Ectodermal cell (in vitro differentiated cells): ENCODE measurements around the gene PRMT1.

Source experiments
- H3K27ac ChIP-seq: 2 replicates; pipeline ENCODE4 v1.7.0; 2013; ENCODE audit warnings: mild to moderate bottlenecking, low read depth, low read length; ENCODE audit not compliant: insufficient read depth, poor library complexity, severe bottlenecking
- H3K27me3 ChIP-seq: 2 replicates; pipeline ENCODE4 v1.7.0; 2013; ENCODE audit warnings: mild to moderate bottlenecking, low read length; ENCODE audit not compliant: insufficient read depth, control insufficient read depth, poor library complexity, severe bottlenecking
- H3K36me3 ChIP-seq: one replicate; pipeline ENCODE4 v1.7.0; 2013; ENCODE audit warnings: low read length; ENCODE audit not compliant: control insufficient read depth, insufficient read depth
- H3K4me1 ChIP-seq: one replicate; pipeline ENCODE4 v1.7.0; 2013; ENCODE audit warnings: low read length; ENCODE audit not compliant: control insufficient read depth, insufficient read depth
- H3K4me3 ChIP-seq: 2 replicates; pipeline ENCODE4 v1.7.0; 2013; ENCODE audit warnings: low read depth, low read length, control low read depth; ENCODE audit not compliant: insufficient read depth
- H3K9me3 ChIP-seq: 2 replicates; pipeline ENCODE4 v1.7.0; 2013; ENCODE audit warnings: mild to moderate bottlenecking, low read length, moderate library complexity; ENCODE audit not compliant: control insufficient read depth
- WGBS, 2 experiments: methylation state at CpG; one replicate each; pipeline ENCODE4 v1.1.7; 2013; ENCODE audit warnings: missing lambda C conversion rate in 2 of 2; 5-methylcytosine and 5-hydroxymethylcytosine counted together

PRMT1 gene

DNA sequence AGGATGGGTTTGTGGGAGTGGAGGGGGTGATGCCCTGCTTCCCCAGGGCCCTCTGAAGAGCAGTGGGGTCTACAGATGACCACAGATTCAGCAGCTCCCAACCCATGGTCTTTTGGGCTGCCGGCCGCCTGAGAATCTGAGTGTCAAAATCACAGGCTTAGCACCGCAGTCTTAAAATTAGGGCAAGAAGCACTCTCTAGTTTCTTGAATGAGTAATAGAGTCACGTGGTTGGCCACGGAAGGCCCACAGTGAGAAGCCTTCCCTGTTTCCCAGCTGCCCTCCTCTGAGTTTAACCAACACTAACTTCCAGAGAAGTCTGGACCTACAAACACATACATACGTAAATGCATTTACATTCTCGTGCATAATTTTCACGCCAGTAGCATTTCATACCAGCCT lies 5.2 kb downstream of the PRMT1 start:
- H3K9me3 ChIP-seq, result no peaks in the 10 kb centered on the region
- no peak overlapping the region for H3K4me3 ChIP-seq
- H3K27ac ChIP-seq, result no peak overlapping the region
- 96% methylated on average over 8 of the region's 8 CpGs for WGBS, 2 experiments
- H3K36me3 ChIP-seq, result peaks cover 35% of the 10 kb centered on the region
- peaks cover 20% of the 10 kb centered on the region for H3K4me1 ChIP-seq
- no peaks in the 10 kb centered on the region for H3K27me3 ChIP-seq

DNA sequence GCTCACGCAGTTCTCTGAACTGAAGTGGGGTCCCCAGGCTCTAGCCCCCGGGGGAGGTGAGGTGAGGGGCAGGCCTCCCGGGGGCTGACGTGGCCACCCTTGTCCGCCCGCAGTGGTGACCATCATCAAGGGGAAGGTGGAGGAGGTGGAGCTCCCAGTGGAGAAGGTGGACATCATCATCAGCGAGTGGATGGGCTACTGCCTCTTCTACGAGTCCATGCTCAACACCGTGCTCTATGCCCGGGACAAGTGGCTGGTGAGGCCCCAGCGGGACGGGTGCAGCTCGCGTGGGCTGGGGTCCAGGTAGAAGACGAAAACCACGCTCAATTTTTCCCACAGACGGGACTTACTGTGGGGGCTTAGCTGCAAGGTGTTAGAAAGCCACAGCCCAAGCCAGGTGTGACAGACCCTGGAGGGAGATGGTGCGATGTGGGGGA lies 6.8 kb downstream of the PRMT1 start:
- peaks cover 45% of the 10 kb centered on the region for H3K36me3 ChIP-seq
- 96 to 97% methylated on average over 18 of the region's 18 CpGs for WGBS, 2 experiments
- H3K27me3 ChIP-seq, result no peaks in the 10 kb centered on the region
- no peak overlapping the region for H3K4me3 ChIP-seq
- H3K4me1 ChIP-seq, result peaks cover 22% of the 10 kb centered on the region
- no peaks in the 10 kb centered on the region for H3K9me3 ChIP-seq
- no peak overlapping the region for H3K27ac ChIP-seq

DNA sequence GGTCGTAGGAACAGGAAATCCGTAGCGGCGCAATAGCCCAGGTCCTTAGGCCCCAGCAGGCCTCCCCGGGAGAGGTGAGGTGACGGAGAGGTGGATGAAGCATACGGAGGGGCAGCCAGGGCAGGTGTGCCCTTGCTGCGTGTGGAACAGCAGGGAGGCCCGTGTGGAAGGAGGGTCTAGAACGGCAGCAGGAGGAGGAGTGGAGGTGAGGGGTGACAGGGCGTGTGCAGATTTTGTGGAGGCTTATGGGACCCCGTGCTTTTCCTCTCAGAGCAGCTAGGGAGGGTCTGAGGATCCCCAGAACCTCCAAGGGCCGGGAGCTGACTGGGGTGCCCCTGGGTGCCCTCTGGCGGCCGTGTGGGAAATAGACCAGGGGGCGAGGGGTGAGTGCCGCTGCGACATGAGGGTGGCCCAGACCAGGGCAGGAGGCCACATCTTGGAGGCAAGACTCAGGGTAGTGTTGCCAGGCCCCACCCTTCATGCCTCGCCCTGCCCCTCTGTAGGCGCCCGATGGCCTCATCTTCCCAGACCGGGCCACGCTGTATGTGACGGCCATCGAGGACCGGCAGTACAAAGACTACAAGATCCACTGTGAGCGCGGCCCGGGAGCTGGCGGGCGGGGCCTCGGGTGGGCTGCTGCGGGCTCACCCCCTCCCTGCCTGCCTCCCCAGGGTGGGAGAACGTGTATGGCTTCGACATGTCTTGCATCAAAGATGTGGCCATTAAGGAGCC lies 7.3 kb downstream of the PRMT1 start:
- Histone ChIP-seq H3K9me3 (no peaks in the 10 kb centered on the region), H3K27me3 (no peaks in the 10 kb centered on the region), H3K4me3 (no peak overlapping the region), H3K4me1 (peaks cover 18% of the 10 kb centered on the region), H3K27ac (no peak overlapping the region), H3K36me3 (peaks cover 45% of the 10 kb centered on the region)
- WGBS, 2 experiments, result 93 to 95% methylated on average over 35 of the region's 35 CpGs

DNA sequence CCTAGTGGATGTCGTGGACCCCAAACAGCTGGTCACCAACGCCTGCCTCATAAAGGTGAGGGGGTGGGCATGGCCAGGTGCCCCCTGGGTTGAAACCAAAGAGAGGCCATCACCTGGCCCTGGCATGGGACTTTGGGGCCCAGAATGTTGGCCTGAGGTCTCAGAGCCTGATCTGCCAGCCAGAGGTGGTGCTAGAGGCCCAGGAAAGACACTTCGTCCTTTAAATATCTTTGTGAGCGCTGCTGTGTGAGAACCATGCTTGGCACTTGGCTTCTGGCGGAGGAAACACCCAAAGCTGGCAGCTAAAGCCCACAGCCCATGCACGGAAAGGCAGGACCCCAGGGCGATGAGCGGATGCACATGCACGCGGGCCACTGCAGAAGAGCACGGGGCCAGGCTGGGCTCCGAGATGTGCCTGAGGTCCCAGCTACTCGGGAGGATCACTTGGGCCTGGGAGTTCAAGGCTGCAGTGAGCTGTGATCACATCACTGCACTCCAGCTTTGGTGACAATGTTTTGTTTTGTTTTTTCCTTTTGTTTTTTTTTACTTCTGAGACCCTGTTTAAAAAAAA lies 8.0 kb downstream of the PRMT1 start:
- H3K4me1 ChIP-seq, result peaks cover 11% of the 10 kb centered on the region
- no peak overlapping the region for H3K4me3 ChIP-seq
- no peak overlapping the region for H3K27ac ChIP-seq
- H3K27me3 ChIP-seq, result no peaks in the 10 kb centered on the region
- H3K9me3 ChIP-seq, result no peaks in the 10 kb centered on the region
- WGBS, 2 experiments, result 94 to 97% methylated on average over 13 of the region's 13 CpGs
- peaks cover 45% of the 10 kb centered on the region for H3K36me3 ChIP-seq

DNA sequence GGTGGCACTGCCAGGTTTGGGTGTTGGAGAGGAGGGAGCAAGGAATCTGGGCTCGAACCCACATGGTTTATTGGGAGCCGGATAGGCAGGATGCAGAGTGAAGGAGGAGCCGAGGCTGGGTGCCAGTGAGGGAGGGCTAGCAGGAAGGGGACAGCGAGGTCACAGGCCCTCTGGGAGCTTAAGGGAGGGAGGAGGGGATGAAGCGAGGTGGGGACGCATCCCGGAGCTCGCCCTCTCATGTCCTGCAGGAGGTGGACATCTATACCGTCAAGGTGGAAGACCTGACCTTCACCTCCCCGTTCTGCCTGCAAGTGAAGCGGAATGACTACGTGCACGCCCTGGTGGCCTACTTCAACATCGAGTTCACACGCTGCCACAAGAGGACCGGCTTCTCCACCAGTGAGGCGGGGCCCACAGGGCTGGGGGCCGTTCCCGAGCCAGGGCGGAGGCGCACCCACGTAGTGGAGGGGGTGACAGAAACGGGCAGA lies 8.8 kb downstream of the PRMT1 start:
- Histone ChIP-seq H3K27me3 (no peaks in the 10 kb centered on the region), H3K9me3 (no peaks in the 10 kb centered on the region), H3K36me3 (peaks cover 45% of the 10 kb centered on the region), H3K27ac (no peak overlapping the region), H3K4me3 (no peak overlapping the region), H3K4me1 (peaks cover 5% of the 10 kb centered on the region)
- 93 to 94% methylated on average over 23 of the region's 23 CpGs for WGBS, 2 experiments

DNA sequence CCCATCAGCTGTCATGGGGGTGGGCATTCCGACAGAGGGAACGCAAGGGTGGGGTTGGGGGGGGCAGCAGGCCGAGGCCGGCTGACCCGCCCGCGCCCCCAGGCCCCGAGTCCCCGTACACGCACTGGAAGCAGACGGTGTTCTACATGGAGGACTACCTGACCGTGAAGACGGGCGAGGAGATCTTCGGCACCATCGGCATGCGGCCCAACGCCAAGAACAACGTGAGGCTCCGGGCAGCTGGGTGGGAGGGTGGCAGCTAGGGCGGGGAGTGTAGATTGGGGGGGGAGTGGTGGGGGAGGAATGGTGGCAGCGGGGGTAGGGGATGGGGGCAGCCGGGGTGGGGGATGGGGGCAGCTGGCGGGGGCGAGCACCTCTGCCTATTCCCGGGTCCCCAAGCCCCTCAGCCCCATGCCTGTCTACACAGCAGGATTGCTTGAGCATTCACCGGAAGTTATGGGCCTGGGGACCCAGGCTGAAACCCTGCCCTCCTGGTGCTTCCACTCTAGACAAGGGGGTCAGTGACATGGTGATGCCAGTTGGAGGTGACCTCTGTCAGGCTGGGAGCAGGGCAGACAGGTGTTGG lies 9.5 kb downstream of the PRMT1 start:
- H3K36me3 ChIP-seq, result peaks cover 41% of the 10 kb centered on the region
- no peaks in the 10 kb centered on the region for H3K9me3 ChIP-seq
- no peak overlapping the region for H3K4me3 ChIP-seq
- H3K27me3 ChIP-seq, result no peaks in the 10 kb centered on the region
- 95 to 96% methylated on average over 25 to 26 of the region's 27 CpGs for WGBS, 2 experiments
- peaks cover 3% of the 10 kb centered on the region for H3K4me1 ChIP-seq
- H3K27ac ChIP-seq, result no peak overlapping the region

DNA sequence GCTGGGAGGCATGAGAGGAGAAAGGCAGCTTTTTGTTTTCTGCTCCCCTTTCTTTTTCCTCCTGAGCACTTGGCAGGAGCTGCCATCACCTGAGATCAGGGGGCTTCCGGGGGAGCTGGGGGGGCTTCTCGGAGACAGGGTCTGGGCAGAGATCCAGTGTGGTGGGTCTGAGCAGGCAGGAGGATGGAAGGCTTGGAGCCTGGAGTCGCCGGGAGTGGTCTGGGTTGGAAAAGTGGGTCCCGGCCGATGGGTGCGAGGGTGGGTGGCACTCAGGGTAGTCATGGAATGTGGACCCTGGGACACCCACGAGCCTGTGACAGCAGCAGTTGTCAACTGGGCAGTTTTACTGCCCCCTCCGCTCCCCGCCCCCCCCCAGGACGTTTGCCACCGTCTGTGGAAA lies 10.1 kb downstream of the PRMT1 start:
- 91% methylated on average over 12 of the region's 12 CpGs for WGBS, 2 experiments
- no peaks in the 10 kb centered on the region for H3K9me3 ChIP-seq
- H3K36me3 ChIP-seq, result peaks cover 36% of the 10 kb centered on the region
- H3K4me1 ChIP-seq, result peaks cover 3% of the 10 kb centered on the region
- H3K27ac ChIP-seq, result no peak overlapping the region
- H3K4me3 ChIP-seq, result no peak overlapping the region
- H3K27me3 ChIP-seq, result no peaks in the 10 kb centered on the region

DNA sequence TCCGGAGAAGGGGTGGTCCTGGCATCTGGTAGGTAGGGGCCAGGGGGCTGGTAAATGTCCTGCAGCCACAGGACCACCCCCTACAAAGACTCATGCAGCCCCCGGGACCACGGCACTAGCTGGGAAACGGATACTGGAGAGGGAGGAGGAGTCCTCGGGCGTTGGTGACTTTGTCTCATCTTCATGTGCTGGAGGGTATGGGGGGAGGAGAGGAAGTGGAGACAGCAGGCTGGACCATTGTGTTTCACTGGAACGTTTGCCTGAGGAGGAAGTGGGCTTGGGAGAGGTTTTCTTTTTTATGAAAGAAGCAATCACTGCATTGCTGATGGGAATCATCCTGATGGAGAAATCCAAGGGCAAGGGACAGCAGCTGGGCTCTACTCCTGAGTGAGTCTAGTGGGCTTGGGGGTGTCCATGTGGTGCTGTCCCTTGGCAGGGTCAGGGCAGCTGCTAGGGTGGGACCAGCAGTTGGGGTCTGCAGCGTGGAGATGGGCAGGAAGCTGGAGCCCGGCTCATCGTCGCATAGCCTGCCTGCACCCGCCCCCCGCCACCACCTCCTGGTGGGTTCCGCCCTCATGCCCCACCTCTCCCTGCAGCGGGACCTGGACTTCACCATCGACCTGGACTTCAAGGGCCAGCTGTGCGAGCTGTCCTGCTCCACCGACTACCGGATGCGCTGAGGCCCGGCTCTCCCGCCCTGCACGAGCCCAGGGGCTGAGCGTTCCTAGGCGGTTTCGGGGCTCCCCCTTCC lies 10.7 kb downstream of the PRMT1 start:
- Histone ChIP-seq H3K27ac (no peak overlapping the region), H3K36me3 (peaks cover 30% of the 10 kb centered on the region), H3K4me1 (peaks cover 3% of the 10 kb centered on the region), H3K9me3 (no peaks in the 10 kb centered on the region), H3K27me3 (no peaks in the 10 kb centered on the region), H3K4me3 (no peak overlapping the region)
- 90 to 91% methylated on average over 26 of the region's 26 CpGs for WGBS, 2 experiments

DNA sequence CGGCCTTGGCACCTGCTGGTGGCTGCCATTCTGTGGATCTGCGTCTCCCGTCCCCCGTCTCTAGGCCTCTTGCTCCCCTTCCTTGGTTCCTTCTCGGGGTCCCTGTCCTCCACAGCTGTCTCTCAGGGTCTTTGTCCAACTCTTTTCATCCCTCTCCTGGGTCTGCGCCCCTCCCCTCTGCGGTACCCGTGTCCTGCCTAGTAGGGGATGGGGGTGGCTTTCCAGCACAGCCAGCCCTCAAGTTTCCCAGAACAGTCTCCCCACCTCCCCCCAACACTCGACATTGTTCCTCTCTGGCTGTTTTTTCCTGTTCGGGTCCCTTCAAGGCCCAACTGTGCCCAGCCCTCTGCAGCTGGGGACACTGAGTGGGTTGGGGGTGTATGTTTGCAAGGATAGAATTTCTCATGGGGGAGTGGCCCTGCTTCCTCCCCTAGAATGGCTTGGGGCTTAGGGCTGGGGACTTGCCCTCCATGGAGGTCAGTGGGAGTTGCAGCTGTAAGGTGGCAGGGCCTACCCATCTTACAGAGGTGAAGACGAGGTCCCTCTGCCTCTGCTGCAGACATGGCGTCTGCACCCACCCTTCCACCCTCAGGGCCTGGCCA lies 11.6 kb downstream of the PRMT1 start:
- Histone ChIP-seq H3K27ac (peak overlapping the region; percentile 44), H3K36me3 (peaks cover 33% of the 10 kb centered on the region), H3K9me3 (no peaks in the 10 kb centered on the region), H3K4me3 (no peak overlapping the region), H3K27me3 (no peaks in the 10 kb centered on the region), H3K4me1 (peaks cover 3% of the 10 kb centered on the region)
- 90 to 96% methylated on average over 9 to 12 of the region's 12 CpGs for WGBS, 2 experiments
